Dedifferentiated amniotic fluid mesenchymal stem cell (primary cell): ENCODE results near the gene MEI1.

Experiments
- DNase-seq: peaks from one replicate; pipeline ENCODE4 v3.0.0-alpha.2; 2016; ENCODE audit errors: extremely low spot score

MEI1 gene

DNA sequence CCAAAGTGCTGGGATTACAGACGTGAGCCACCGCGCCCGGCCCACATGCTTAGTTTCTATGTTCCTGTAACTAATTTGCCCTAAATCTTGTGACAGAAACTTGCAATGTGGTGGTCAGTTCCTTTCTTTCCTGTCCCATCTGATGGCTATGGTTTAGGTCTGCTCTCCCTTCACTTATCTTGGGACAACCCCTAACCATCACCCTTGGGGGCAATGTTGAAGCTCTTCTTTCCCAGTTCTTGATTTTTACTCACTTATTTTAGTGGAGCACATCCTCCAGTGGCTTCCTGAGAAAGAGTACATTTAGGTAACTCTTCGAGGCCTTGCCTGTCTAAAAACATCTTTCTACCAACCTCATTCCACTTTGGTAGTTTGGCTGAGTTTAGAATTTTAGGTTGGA is 140.9 kb downstream of the MEI1 start:
- no peak for DNase-seq

DNA sequence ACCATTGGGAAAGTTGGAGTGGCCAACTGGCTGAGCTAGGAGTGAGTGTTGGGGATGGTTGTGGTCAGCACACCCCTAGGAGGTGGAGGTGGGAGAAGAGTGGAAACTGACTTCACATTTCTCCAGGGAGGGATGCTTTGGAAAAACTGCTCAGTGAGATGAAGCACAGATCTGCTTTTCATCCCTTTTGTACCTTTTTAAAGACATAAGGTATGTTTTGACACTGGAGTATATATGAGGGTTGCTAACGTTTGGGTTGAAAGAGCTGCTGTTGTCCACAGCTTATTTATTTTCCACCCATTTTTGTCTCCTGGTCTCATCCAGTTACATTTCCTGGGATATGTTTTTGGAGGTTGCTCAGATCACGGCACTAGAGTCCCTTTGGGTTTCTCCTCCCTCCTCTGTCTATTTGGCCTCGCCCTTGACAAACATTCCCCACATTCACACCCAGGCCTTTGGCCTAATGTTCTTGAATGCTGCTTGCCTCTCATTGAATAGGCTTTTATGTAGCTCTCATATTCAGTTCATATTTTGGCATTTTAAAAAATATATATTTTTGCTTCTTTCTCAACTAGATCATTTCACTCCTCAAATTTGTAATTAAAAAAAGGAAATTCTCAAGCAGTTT is 141.9 kb downstream of the MEI1 start:
- DNase-seq: no peak

DNA sequence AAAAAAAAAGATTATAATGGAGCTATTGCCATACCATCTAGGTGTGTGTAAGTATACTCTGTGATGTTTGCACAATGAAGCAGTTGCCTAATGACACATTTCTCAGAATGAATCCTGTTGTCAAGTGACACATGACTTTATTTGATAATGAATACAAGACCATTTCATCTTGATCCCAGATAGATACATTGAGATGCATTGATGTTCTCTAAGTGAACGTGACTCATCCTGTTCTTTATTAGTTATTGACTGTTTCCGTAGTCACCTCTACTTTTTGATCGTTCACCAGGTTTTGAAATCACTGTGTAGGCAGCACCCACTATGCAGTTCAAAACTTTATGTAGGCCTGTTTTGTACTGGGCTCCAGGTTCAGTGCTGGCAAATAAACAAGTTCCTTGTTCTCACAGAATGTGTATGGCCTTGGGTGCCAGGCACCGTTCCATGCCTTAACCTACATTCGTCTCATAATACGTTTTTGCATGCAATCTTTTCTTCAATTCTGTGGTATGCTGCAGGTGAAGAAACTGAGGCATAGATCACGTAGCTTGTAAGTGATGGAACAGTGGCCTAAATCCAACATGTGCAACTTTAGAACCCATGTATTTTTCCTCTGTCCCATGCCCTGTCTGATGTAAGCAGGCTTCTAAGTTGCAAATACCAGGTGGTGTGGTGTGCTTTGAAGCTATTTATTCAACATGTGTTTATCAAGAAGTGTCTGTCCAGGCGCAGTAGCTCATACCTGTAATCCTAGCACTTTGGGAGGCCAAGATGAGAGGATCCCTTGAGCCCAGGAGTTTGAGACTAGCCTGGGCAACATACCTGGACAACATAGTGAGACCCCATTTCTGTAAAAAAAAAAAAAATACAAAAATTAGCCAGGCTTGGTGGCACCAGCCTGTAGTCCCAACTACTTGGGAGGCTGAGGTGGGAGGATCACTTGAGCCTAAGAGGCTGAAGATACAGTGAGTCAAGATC is 144.0 kb downstream of the MEI1 start:
- DNase-seq: no peak

DNA sequence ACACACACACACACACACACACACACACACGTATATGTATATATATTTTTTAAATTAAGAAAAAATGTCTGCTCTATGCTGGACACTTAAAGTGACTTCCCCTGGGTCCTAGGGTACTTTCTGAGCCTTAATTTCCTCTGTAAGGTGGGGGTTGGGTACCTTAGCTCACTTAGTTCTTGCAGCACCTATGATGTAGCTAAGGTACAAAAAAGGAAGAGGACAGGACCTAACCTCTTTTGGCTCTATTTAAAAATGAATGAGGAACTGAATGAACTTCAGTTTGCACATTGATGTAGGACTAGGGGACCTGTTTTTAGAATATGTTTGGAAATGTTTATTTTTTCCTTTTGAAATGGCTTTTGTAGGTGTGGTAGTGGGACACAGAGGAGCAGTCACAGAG is 144.7 kb downstream of the MEI1 start:
- DNase-seq: no peak

DNA sequence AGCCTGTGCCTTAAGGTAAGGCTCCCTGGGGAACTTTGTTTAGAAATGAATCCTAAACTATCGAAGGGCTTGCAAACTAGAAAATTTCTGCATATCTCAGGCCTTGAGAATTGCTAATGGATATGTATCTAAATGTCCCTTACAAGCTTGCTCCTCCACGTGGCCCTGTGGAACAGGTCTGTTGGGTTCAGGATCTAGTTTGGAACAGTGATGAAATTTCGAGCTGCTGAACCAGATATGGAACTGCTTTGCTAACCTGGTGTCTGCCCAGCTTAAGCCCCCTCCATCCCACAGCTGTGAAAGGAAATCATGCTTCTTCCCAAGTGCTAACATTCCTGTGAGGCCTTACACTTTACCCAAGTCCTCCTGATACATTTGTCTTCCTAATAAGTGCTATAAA is 145.2 kb downstream of the MEI1 start:
- no peak for DNase-seq

DNA sequence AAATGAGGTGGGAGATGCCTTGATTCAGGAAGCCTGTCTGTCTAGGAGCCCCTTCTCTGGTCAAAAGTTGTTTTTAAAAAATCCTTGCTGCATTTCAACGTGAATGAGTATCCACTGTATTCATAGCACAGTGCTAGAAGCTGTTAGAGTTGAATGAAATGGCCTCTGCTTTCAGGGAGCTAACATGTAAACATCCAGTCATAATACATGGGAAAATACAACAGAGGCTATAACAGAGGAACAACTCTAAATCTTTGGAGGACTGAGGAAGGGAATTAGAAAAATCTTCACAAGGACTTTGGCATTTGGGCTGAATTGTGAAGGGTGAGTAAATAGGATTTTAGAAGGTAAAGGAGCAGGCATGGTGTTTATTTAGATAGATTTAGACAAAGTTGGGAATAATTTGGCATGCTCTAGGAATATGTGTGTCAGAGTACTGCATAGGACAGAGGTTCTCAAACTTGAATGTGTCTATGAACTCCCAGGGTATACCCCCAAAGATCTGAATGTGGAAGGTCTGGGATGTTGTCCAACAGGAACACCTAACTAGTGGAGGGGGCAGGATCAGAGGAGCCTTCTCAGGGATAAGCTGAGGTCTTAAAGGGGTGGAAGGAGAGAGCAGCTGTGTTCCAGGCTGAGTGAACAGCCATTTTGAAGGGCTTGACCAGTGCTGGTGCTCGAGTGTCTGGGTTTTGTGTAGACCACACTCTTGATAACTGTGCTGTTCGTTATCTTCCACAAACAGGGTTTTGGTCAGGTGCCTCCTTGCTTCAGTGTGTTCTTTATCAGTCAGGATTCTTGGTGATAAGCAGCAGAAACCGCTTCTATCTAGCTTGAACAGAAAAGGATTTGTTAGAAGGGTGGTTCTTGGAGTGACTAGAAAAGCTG is 146.3 kb downstream of the MEI1 start:
- no peak for DNase-seq

DNA sequence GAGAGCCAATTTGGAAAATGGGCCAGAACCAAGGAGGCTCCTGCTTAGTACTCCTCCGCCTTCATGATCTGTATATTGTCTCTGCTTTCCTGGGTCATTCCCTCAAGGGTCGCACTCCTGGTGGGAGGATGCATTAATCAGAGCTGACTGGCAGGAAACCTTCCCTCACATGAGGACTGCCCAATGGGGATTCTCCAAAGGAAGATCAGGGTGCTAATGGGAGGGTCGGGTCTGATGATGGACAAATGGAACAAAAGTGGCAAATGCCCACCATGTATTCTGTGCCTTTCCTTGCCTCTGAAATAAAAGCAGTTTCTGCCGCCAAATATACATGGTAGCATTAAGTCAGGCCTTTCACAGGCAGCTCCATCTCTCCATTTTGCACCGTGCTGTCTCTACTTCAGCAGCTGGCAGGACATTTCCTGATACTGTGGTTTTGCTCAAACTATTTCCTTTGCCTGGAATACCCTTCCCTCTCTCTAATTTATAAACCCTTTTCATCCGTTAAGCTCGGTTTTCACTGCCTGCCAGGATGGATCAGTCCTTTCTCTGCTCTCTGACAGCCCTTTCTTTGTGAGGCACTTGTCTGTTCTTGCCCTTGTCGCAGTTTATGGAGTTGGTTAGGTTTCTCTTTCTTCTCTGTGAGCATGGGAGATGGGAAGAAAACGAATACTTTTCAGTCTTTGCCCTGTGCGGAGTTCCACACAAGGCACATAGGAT is 147.1 kb downstream of the MEI1 start:
- DNase-seq: no peak

DNA sequence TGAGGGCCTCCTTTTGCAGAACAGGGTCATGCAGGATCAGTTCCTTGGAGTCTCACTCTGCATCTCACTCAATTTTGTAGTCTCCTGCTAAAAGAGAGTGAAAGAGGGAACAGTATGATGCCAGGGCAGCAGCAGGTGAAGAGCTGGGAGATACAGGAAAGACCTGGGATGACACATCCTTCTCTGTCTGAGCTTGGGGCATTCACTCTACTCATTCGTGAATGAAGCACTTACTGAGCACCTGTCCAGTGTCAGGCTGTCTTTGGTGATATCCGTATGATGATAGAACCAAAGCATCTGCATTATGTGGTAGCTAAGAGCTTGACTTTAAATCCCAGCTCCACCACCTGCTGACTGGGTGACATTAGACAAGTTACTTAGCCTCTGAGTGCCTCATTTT is 148.0 kb downstream of the MEI1 start:
- no peak for DNase-seq

DNA sequence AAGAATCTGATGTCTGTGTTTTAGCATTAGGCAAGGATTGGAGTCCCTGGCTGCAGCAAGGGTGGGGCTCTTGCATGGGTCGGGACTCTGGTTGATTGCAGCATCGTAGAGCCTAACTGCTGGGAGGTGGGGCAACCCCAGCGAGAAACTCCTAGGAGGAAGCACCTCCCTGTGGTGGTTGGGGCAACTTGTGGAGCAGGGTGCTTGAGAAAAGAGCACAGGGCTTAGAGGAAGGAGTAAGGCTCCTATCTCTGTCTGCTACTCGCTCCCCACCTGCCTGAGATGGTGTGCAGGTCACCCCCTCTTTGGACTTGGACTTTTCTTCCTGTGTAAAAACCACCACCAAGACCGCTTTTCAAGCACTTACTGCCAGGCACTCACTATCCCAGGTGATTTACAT is 149.2 kb downstream of the MEI1 start:
- no peak for DNase-seq
